HG03175 (cell line): ENCODE measurements around the gene EEF2K.

Experiments
- ATAC-seq: cut with Tn5 transposase; IDR thresholded peaks from one replicate; pipeline ENCODE4 v1.9.1; 2021; ENCODE audit warnings: mild to moderate bottlenecking, moderate library complexity; ENCODE audit not compliant: unreplicated experiment

EEF2K gene

DNA sequence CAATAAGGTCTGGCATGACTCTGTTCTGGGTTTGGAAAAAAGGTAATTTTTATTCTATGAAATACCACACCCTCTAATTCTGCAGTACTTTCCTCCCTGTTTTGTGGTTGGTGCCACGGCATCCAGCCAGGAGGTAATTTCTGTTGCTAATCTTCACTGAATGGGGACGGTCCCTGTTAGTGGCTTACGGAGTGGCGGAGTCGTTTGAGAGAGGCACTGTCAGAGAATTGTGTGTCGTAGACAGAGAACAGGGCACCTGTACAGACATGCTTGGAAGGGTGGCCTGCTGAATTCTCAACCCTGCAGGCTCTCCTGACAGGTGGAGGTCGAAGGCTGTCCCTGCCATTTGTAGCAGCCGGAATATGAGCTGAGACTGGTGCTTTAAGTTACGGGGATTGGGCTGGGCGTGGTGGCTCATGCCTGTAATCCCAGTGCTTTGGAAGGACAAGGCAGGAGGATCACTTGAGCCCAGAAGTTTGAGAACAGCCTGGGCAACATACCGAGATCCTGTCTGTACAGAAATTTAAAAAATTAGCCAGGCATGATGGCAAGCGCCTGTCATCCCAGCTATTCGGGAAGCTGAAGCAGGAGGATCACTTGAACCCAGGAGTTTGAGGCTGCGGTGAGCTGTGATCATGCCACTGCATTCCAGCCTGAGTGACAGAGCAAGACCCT is 33.2 kb downstream of the EEF2K start:
- no peak for ATAC-seq

DNA sequence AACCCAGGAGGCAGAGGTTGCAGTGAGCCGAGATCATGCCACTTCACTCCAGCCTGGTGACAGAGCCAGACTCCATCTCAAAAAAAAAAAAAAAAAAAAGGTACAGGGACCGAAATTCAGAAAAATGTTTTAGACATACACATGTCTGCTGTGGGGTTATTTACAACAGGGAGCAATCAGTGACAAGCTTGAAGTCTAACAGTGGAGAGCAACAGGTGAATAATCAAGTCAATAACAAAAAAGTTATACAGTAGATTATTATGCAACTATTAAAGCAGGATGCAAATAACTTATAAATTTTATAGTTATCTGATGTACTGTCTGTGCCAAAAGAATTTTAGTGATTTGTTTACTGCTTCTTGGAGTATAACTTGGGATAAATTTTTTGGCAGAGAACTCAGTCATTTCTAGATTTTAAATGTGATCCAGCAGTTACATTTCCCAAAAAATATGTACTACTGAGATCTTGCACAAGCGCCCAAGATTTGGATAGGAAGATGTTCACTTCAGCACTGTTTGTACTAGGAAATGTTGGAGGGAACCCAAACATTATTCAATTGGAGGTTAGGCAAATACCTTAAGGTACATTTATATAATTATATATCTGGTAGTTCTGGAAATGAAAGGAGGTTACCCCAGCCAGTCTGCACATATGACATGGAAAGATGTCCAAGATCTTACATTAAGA is 34.1 kb downstream of the EEF2K start:
- no peak for ATAC-seq

DNA sequence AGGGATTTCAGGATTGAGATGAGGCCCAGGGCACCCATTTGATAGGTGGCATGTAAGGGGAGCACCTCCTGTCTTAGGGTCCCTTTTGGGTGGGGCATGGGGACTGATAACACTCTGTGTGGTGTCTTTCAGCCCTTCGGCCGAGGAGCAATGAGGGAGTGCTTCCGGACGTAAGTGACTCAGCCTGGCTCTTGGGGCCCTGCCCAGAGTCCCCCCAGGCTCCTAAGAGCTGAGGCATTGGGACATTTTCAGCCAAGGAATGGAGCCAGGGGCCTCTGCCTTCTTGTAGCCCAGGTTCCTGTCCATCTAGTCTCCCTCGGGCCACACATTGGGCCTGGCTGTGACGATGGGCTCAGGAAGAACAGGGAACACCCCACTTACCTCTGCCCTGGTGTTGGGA is 44.4 kb downstream of the EEF2K start:
- no peak for ATAC-seq

DNA sequence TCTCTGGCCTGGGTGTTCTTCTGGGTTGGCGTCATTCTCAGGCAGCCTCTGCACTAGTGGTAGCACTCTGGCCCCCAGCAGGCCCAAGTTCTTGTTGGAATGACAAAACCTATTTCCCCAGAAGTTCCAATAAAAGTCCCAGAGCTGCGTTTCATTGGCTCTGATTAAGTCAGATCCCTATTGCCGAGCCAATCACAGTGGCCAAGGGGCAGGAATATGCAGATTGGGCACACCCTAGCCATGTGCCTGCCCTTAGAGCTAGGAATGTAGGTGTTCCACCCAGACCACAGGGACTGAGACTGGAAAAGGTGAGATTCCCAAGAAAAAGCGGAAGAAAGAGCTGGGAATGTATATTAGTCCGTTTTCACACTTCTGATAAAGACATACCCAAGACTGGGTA is 46.2 kb downstream of the EEF2K start:
- no peak for ATAC-seq

DNA sequence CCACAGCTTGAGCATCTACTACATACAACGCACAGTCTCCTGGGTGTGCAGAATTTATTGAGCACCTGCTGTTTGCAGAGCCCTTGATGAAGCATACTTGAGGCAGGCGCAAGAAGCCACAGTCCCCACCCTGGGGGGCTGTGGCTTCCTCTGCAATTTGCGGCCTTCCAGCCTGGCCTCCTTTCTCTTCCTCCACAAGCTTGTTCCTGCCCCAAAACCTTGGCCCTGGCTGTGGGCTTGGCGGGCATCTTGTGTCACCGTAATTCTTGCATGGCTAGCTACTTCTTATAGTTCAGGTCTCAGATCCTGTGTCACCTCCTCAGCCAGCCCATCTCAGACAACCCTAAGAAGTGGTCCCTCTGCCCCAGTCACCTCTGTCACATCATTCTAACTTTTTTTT is 47.2 kb downstream of the EEF2K start:
- no peak for ATAC-seq

DNA sequence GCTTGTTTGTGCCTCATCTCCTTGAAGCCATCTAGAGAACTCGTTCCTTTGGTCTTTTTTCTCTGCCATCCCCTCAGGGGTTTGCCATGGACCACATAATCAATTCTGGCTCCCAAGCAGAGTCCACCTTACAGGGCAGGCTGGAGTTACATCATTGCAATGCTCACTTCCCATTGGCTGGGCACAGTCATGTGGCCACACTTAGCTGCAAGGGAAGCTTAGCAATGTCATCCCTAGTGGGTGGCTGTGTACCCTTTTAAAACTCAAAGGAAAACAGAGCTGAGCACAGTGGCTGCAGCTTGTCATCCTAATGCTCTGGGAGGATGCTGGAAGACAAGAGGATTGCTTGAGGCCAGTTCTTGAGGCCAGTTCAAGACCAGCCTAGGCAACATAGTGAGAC is 49.3 kb downstream of the EEF2K start:
- ATAC-seq: no peak

DNA sequence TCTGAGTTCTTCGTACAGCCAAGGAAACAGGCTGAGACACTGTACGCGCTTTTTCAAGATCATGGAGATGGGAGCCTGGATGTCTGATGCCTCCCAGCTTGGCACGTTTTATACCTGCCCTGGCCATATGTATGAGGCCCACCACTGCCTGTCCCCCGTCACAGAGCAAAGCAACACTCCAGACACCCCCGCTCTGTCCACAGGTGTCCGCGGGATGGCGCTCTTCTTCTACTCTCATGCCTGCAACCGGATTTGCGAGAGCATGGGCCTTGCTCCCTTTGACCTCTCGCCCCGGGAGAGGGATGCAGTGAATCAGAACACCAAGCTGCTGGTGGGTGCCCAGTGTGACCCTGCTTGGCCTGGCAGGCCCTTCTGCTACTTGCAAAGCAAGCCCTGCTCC is 51.4 kb downstream of the EEF2K start:
- ATAC-seq: no peak

DNA sequence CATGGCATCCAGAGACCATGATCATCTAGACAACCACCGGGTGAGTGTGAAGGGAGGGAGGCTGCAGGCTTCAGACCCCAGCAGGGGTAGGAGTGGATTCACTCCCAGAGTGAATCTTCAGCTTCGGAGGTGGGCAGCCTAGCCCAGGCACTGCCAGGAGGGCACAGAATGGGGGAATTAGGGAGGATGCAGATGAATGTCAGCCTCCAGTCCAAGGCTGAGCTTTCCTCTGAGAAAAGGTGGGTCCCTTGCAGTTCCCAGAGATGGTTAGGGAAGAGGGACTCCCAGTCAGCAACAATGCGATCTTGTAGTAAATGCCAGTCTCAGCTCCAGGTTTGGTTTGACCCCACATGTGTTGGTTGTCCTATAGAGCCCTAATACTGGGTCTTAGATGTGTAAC is 54.4 kb downstream of the EEF2K start:
- ATAC-seq: no peak

DNA sequence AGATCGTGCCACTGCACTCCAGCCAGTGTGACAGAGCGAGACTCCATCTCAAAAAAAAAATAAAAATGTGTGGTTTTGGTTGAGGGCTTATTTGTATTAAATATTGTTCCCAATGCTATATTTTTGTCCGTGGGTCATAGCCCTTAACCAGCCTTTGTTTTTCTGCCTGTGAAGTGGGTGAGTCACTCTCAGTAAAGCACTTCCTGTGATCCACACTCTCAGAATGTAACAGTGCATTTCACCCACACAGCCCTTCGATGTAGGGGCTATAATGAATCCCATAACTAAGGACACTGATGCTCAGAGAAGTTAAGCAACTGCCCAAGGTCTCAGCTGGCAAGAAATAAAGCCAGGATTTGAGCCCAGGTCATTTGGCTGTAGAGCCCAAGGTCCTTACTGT is 56.4 kb downstream of the EEF2K start:
- ATAC-seq: no peak

DNA sequence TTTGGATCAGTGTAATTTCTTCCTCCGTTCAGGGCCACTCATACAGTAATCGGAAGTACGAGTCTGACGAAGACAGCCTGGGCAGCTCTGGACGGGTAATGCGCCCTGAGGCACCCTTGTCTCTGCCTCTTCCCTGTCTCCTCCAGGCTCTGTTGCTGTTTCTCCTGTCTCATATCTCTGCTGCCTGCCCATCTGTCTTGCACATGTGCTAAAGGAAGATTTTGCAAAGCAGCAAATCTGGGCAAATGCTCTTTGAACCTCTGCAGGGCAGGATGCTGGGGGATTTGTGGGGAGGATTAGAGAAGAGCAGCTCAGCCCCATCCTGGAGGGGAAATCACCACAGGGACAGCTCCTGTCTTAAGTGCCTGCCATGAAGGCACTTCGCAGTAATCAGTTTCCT is 58.7 kb downstream of the EEF2K start:
- no peak for ATAC-seq

DNA sequence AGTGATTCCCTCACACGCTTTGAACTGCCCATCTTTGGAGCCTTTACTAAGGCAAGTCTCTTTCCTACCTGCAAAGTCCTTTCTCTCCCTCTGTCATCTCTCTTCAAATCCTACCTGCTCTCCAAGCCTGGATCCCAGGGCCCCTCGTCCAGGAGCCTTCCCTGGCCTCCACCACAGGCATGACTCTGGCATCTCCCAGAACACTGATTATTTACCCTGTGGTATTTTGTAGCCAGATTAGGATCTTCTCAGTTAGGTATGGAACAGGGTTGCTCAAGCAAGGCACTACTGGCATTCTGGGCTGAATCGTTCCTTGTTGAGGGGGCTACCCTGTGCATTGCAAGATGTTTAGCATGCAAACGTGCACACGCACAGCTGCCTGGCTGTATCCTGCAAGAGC is 59.3 kb downstream of the EEF2K start:
- ATAC-seq: no peak

DNA sequence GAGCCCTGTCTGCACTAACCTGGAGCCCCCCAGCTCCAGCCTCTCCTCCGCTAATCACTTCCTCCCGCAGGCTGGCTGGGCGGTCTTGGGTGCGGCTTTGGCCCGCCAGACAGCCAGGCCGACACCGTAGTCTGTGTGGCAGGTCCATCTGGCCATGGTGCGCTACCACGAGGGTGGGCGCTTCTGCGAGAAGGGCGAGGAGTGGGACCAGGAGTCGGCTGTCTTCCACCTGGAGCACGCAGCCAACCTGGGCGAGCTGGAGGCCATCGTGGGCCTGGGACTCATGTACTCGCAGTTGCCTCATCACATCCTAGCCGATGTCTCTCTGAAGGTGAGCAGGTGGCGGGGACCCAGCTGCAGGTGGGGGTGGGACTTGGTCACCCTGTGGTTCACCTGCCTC is 60.5 kb downstream of the EEF2K start:
- no peak for ATAC-seq

DNA sequence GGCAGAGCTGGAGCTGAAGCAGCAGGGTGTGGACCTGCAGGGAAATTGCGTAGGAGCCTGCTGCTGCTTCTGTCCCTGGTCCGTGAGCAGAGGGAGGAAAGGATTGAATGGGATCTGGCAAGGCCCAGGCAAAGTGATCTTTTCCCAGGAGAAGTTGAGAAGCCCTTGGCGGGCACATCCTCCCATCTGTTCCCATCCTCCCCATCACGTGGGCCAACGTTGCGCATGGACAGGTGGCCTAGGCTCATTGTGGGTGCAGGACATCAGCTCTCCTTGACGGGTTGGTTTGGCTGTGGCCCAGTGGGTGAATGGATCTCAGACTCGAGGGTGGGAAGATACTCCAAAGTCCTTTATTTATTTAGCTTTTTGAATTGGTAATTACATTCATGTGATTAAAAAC is 61.7 kb downstream of the EEF2K start:
- no peak for ATAC-seq

DNA sequence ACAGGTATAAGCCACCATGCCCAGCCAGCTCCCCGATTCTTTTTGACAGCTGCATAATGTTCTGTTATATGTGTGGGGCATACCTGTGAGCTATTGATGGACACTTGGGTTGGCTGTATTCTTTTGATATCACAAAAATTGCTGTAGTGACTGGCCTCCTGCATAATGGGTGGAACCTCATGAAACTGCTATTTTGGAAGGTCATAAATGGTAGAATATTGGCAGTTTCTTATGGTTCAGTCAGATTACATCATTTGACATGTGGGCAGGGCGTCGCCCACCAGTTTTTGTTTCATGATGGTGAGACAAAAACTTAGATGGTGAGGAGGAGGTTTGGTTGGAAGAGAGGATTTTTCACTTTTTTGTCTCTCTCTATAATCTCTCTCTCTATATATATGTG is 64.4 kb downstream of the EEF2K start:
- ATAC-seq: no peak

DNA sequence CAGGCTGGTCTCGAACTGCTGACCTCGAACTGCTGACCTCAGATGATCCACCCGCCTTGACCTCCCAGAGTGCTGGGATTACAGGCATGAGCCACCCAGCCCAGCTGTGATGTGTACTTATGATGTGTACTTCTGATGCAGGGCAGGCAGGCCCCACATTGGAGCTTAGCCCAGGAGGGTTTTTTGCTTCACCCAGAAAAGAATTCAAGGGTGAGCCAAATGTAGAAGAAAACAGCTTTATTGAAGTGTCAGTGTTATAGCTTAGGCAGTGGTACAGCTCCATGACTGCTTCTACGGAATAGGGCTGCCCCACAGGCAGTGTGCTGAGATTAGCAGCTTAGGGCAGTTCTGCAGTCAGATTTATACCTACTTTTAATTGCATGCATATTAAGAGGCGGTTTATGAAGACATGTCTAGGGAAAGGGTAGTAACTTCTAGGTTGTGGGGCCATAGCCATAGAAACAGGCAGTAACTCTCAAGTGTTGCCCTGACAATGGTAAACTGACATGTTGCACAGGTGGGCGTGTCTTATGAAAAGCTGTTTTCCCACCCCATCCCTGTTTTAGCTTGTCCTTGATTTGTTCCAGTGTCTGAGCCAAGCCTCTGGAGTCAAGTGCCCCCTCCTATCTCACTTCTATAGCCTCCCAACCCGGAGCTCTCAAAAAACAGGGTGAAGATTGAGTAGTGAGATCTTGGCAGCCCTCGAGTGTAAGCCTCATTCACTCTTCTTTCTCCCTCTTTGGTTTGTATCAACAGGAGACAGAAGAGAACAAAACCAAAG is 67.0 kb downstream of the EEF2K start:
- no peak for ATAC-seq

DNA sequence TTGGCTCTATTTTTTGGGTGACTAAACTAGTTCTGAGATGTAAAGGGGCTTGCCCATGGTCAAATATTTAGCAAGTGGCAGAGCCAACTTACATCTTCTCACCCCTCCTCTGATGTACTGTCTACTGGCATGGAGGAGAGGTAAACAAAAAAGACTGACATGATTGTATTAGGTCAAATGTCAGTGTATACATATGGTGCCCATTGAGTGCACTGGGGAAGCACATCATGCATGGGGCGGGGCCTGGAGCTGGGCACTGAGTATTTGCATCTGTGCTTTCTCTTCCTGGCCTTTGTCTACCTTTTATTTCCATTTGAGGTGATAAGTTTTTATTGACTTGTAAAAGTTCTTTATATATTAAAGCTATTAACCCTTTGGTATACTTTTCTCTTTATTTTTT is 68.8 kb downstream of the EEF2K start:
- ATAC-seq: no peak

DNA sequence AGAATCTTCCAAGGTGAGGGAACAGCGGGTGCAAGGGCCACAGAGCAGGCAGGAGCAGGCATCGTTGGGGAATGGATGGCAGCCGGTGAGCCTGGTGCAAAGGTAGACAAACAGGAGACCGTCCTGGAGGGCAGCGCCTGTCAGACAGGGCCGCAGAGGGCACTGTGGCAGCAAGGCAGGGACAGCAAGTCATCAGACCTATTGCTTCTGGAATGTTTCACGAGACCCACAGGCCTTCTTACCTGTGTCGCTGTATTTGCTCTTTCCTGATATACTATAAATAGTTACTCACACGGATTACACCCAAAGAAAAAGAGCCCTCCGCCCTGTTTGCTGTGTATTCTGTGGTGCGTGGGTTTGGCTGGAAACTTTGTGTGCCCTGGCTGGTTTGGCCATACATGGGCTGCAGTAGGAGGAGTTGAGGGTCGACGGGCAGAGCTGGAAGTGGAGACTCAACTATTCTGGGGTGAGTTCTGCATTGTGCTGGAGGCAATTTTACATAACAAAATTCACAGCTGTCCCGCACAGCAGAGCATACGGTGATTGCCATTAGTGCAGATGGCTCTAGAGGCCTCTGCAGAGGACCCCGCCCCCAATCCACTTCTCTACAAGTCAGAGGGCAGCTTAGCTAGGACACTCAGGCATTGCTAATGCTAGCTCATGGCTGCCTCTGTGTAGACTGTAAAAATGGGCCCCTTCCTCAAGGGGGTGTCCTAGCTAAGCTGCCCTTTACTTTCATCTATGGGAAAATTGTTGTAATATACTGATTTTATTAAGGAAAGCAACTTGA is 72.6 kb downstream of the EEF2K start:
- ATAC-seq: no peak

DNA sequence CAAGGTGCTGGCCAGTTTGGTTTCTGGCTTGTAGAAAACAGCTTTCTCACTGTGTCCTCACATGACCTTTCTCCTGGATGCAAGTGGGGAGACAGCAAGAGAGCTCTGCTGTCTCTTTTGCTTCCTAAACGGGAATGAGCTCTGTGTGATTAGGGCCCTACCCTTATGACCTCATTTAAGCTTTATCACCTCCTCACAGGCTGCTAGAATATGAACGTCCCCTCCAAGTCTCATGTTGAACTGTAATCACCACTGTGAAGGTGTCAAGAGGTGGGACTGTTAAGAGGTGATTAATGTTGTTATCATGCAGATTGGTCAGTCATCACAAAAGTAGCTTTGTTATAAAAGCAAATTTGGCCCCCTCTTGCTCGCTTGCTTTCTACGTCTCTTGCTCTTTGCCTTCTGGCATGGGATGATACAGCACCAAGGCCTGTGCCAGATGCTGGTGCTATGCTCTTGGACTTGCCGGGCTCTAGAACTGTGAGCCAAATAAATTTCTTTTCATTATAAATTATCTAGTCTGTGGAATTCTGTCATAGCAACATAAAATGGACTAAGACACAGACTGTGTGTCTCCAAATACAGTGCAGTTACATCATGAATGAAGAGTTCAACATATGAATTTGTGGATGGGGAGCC is 76.3 kb downstream of the EEF2K start:
- ATAC-seq: no peak

DNA sequence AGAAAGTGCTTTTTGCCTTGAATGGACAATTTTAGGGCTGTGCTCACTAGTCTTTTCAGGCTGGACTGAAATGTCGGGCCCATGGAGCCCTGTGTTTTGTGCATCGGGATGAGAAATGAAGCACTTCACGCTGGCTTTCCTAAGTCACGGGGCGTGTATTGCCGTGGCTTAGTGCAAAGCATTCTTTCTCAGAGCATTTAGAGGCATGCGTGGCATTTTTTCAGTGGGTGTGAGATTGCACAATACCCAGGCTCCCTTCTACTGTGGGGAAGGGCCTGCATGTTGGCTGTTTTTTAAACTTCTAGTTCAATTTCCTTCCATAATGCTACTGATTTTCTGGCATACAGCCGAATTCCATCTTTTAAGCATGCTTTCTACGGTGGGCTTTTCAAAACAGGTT is 78.6 kb downstream of the EEF2K start:
- ATAC-seq: no peak

DNA sequence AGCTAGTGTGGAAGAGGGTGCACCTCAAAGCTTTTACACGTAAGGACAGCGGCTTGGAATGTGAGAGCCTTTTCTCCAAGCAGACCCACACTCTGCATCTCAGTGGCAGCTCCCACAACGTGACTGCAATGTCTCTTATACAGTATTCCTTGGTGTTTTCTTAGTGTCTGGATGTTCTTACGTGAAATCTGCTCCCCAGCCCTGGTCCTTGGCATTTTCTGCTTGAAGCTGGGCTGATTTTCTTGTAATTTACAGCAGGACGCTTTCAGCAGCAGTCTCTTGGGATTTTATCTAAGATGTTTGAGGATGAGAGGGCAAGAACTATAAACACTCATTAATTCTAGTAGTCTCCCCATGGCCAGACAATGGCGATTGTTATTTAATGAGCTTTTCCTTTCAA is 79.0 kb downstream of the EEF2K start:
- ATAC-seq: no peak

DNA sequence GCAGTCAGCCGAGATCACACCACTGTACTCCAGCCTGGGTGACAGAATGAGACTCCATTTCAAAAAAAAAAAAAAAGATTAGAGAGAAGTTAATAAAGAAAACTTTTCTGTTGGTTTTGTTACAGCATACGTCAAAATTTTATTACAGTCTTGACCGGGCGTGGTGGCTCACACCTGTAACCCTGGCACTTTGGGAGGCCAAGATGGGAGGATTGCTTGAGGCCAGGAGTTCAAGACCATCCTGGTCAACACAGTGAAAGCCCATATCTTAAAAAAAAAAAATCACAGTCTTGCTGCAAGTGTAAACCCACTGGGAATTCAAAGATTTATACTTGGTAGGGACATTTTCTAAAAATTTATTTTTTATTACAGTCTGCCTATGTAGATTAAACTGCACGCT is 84.9 kb downstream of the EEF2K start:
- no peak for ATAC-seq
